ENCODE data around the gene CDK2.
"Not testable (repeated sequence)": the region's sequence is repeated elsewhere in the genome, so short reads cannot be mapped to it uniquely, and the experiment has no call there.

Gene CDK2

GRCh38 chr12:55938826-55939501 is 27.7 kb upstream of the CDK2 start:
- DNase-seq: no peak

- DNase-seq: peak; percentile 92
Observed at GRCh38 chr12:55940065-55940732, 26.4 kb upstream of the CDK2 start.

GRCh38 chr12:55942055-55942454 is 24.6 kb upstream of the CDK2 start:
- DNase-seq: no peak

DNA sequence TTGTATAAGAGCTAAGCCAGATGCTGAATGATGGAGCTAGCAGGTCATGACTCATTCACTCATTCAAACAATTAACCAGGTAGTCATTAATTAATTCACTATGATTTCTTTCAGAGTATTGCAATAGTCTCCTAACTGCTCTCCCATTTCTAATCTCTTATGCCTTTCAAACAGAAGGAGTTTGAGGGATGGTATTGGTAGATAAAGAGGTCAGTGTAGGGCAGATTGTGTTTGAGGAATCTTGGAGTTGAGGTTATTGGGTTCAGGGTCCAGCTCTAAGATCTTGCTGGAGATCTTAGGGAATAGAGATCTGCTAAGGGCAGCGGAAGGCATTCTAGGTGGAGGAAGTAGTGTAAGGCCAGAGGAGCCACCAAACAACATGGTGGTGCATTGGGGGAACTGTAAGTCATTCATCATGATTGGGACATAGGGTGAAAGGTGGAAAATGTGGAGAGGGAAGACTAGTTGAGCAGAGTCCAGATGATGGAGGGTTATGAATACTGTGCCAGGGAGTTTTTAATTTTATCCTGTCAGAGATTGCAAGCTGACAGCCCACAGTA is 24.0 kb upstream of the CDK2 start:
- no peak for DNase-seq

DNA sequence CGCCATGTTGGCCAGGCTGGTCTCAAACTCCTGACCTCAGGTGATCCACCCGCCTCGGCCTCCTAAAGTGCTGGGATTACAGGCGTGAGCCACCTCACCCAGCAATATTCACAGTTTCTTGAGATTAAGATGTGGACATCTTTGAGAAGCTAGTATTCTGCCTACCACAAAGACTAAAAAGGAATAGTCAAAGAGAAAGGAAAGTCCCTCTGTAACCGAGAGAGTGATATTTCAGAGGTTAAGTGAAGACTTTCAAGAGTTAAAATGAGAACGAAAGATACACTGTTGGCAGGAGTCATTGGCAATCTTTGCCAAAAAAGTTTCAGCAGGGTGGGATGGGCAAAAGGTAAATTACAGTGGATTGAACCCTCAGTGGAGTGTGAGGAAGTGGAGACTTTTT is 20.1 kb upstream of the CDK2 start:
- no peak for DNase-seq

- no peak for DNase-seq
Observed at GRCh38 chr12:55955344-55955743, 11.3 kb upstream of the CDK2 start.

DNA sequence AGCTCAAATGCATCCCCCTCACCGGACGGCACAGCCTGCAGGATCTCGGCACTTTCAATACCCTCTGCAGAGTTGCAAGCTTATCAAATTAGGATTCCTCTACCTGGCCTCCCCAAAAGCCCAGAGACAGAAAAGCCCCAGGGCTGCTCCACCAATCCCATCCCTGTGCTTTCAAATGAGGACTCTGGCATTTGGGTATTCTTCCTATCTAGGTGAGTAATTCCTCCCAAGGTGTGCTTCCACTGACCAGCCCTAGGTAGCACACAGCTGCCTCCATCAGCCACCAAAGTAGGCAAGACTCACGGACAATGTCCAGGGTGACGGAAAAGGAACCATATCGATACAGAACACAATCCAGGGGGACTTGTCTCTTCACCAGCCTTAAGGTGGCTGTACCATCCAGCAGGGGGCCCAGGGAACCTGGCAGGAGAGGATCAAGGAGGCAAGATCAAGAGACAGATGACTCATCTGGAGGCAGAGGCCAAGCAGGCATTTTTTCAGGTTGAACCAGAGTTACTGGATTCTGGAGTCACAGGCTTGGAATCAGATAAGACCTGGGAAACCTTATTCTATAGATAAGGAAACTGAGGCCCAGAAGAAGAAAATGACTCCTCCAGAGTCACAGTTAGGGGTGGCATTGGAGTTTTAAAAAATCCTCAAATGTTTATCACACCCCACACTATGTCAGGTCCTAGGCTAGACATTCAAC is 10.7 kb upstream of the CDK2 start:
- DNase-seq: no peak

DNA sequence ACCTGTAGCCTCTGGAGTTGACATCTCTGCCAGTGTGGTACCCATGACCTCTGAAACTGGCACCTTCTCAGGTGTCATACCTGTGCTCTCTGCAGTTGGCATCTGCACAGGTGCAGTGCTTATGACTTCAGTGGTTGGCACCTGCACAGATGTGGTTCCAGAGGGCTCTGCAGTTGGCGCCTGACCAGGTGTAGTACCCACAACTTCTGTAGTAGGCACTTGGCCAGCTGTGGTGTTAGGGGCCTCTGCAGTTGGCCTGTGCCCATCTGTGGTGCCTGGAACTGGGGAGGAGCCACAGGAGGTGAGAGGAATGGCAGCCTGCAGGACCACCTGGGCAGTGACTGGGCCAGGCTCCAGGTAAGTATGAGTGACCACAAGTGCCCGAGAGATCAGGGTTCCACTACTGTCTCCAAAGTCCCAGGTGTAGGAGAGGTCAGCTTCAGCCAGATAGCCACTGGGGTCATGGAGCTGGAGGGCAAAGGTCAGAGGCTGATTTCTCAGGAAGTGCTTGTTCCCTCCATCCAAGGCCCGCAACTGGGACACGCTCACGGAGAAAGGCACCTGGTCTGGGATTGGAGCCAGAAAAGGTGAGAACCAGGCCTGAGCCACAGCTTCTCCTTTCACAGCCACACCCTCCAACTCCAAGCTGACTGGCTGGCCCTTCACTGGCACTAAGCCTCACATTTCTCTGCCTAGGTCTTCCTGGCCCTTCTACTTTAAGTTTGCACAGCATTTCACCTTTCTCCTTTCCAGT is 9.3 kb upstream of the CDK2 start:
- DNase-seq: no peak

DNA sequence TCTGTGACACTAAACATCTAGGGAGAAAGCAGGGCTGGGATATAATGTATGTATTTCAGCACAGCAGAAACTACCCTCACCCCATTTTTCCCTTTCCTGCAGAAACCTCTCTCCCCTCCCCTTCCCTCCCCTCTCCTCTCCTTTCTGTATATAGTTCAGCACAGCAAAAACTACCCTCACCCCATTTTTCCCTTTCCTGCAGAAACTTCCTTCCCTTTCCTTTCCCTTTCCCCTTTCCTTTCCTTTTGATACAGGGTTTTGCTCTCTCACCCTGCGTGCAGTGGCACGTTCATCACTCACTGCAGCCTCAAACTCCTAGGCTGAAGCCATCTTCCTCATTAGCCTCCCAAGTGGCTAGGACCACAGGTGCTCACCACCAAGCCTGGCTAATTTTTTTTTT is 2.9 kb upstream of the CDK2 start:
- no peak for DNase-seq

DNA sequence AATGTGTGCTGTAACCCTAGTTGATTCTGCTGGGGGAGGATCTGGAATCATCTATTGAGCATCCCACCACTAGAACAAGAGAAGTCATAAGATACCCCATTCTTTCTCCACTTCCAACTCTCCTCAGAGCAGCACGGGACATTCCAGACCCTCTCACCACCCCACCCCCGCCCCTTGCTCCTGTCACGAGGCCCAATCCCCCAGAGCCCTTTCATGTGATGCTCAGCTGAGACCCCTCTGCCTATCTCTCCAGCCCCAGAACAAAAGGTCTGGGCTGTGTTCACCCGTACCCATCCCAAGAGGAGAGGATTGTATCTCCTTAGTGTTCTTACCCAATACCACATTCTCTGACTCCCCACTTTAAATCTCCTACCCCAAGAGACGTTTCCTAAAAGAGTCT is 1.4 kb upstream of the CDK2 start:
- DNase-seq: no peak

- no peak for DNase-seq
Observed at GRCh38 chr12:55965941-55966407, 656 bp upstream of the CDK2 start, which contains the start of gene PMEL. Gene PMEL, minus strand, starts transcription at chr12:55966042. Its CDS starts 31 bp downstream, at chr12:55966011.

DNA sequence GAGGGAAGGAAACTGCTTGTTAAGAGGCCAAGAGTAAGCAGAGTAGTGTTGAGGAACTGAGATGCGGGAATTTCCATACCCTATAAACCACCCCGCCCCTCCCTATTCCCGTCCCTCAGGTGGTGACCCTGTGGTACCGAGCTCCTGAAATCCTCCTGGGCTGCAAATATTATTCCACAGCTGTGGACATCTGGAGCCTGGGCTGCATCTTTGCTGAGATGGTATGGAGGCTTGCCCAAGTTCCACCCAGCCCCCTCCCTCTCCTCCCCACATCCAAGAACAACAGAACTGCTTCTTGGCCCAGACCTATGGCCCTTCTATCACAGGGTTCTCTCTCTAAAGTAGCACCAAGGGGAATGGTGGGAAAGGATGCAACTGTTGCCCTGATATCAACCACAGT is 2.7 kb downstream of the CDK2 start:
- no peak for DNase-seq

DNA sequence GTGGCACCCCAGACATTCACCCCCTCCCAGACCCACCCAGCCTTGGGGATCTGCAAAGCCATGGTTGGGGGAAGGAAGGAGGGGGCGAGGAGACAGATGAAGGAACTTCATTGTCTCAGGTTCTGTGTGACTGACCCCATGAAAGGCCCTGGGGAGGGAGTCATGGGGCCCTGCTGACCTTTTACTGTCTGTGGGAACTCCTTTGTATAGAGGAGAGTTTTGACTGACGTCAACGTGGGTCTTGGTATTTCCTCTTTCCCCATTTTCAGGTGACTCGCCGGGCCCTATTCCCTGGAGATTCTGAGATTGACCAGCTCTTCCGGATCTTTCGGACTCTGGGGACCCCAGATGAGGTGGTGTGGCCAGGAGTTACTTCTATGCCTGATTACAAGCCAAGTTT is 4.1 kb downstream of the CDK2 start:
- DNase-seq: no peak

GRCh38 chr12:55972042-55972441 is 5.4 kb downstream of the CDK2 start:
- DNase-seq: no peak

- DNase-seq: no peak
Observed at GRCh38 chr12:55972456-55972855, 5.8 kb downstream of the CDK2 start.

- no peak for DNase-seq
Observed at GRCh38 chr12:55972911-55973598, 6.4 kb downstream of the CDK2 start.

GRCh38 chr12:55973599-55974307 is 7.1 kb downstream of the CDK2 start, which contains the start of gene RAB5B:
Gene RAB5B, plus strand, starts transcription at chr12:55974078. Its CDS starts 12,883 bp downstream, at chr12:55986961.
- DNase-seq: peak; percentile 96

GRCh38 chr12:55974308-55974730 is 7.7 kb downstream of the CDK2 start:
- no peak for DNase-seq

GRCh38 chr12:55978393-55978792 is 11.8 kb downstream of the CDK2 start:
- DNase-seq: no peak

- no peak for DNase-seq
Observed at GRCh38 chr12:55979069-55979468, 12.4 kb downstream of the CDK2 start.

DNA sequence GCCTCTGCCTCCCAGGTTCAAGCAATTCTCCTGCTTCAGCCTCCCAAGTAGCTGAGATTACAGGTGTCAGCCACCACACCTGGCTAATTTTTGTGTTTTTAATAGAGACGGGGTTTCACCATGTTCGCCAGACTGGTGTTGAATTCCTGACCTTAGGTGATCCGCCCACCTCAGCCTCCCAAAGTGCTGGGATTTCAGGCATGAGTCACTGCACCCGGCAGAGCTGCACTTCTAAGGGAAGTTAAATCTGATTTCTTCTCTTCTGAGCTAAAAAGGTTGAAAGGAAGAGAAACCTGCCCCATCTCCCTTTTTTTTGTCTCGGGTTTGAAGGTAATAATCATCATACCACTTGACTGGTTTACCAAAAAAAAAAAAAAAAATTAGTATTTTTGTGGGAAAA is 15.3 kb downstream of the CDK2 start:
- DNase-seq: not testable (repeated sequence)

All from retina (tissue), 1 donor.